Activated naive CD4-positive, alpha-beta T cell treated with anti-CD3 and anti-CD28 coated beads, Interleukin-2, amount 50 U/mL, for 24 hours (primary cell): Measurements from ENCODE around the gene RNF212.
A peak's percentile ranks its signal among the peaks of the same experiment; 100 is the strongest.
"Not testable (repeated sequence)": the region's sequence is repeated elsewhere in the genome, so short reads cannot be mapped to it uniquely, and the experiment has no call there.

ENCODE experiments used
- H3K27ac Mint-ChIP-seq: one replicate; pipeline ENCODE4 v1.8.0; 2021; ENCODE audit warnings: mild to moderate bottlenecking, mixed read lengths
- H3K27me3 Mint-ChIP-seq: one replicate; pipeline ENCODE4 v1.8.0; 2021; ENCODE audit warnings: mixed read lengths
- H3K36me3 Mint-ChIP-seq: one replicate; pipeline ENCODE4 v1.8.0; 2021; ENCODE audit warnings: mixed read lengths
- H3K4me1 Mint-ChIP-seq: one replicate; pipeline ENCODE4 v1.8.0; 2021; ENCODE audit warnings: mixed read lengths
- H3K4me3 Mint-ChIP-seq: one replicate; pipeline ENCODE4 v1.8.0; 2021; ENCODE audit warnings: mild to moderate bottlenecking, mixed read lengths
- H3K9me3 Mint-ChIP-seq: one replicate; pipeline ENCODE4 v1.8.0; 2021; ENCODE audit warnings: mixed read lengths

The RNF212 gene

GRCh38 chr4:1069394-1069793 lies 44.0 kb downstream of the RNF212 start:
- Mint-ChIP-seq H3K36me3 (no peaks in the 10 kb centered on the region), H3K4me1 (peaks cover 14% of the 10 kb centered on the region), H3K9me3 (peaks cover 4% of the 10 kb centered on the region), H3K27me3 (peaks cover 8% of the 10 kb centered on the region), H3K27ac (no peak overlapping the region), H3K4me3 (no peak overlapping the region)

DNA sequence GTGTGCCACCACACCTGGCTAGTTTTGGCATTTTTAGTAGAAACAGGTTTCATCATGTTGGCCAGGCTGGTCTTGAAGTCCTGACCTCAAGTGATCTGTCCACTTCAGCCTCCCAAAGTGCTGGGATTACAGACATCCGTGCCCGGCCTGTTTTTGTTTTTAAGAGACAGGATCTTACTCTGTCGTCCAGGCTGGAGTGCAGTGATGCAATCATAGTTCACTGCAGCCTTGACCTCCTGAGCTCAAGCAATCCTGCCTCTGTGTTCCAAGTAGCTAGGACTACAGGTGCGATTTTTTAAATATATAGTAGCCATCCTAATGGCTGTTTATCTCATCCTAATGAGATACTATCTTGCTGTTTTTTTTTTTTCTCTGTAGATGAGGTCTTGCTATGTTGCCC lies 47.6 kb downstream of the RNF212 start:
- H3K27me3 Mint-ChIP-seq = peaks cover 8% of the 10 kb centered on the region
- H3K4me1 Mint-ChIP-seq = peaks cover 13% of the 10 kb centered on the region
- no peak overlapping the region for H3K27ac Mint-ChIP-seq
- peaks cover 10% of the 10 kb centered on the region for H3K9me3 Mint-ChIP-seq
- H3K36me3 Mint-ChIP-seq = peaks cover 3% of the 10 kb centered on the region
- H3K4me3 Mint-ChIP-seq = no peak overlapping the region

DNA sequence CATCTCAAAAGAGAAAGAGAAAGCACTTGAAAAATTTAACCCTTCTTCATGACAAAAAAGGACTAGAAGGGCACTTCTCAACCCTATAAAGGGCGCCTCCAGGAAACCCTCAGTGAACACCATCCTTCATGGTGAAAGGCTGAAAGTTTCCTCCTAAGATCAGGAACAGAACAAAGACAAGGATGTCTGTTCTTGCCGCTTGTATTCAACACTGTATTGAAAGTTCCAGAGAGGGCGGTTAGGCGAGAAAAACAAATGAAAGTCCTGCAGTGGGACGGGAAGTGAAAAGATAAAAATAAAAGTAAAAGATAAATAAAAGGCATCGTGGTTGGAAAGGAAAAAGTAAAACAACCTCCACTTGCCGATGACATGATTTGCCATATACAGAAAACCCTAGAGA lies 50.9 kb downstream of the RNF212 start:
- Mint-ChIP-seq H3K4me1 (peaks cover 13% of the 10 kb centered on the region), H3K27me3 (peaks cover 3% of the 10 kb centered on the region), H3K27ac (no peak overlapping the region), H3K4me3 (peak overlapping the region; percentile 60), H3K9me3 (peaks cover 10% of the 10 kb centered on the region), H3K36me3 (peaks cover 3% of the 10 kb centered on the region)

DNA sequence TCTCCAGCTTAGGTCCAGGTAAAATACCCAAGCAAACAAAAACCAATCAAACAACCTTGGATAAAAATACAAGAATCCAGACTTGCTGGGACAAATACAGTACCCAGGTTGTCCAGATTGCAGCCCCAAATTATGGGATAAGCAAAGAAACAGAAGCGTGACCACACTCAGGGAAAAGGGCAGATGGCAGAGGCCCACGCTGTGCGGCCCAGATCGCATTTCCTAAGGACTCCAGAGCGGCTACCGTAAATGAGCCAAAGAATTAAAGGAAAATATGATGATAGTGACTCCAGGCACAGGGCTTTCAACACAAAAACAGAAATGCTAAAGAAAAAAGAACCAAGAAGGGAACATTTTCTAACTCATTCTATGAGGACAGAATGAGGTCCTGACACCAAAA lies 51.6 kb downstream of the RNF212 start:
- H3K27me3 Mint-ChIP-seq = no peaks in the 10 kb centered on the region

DNA sequence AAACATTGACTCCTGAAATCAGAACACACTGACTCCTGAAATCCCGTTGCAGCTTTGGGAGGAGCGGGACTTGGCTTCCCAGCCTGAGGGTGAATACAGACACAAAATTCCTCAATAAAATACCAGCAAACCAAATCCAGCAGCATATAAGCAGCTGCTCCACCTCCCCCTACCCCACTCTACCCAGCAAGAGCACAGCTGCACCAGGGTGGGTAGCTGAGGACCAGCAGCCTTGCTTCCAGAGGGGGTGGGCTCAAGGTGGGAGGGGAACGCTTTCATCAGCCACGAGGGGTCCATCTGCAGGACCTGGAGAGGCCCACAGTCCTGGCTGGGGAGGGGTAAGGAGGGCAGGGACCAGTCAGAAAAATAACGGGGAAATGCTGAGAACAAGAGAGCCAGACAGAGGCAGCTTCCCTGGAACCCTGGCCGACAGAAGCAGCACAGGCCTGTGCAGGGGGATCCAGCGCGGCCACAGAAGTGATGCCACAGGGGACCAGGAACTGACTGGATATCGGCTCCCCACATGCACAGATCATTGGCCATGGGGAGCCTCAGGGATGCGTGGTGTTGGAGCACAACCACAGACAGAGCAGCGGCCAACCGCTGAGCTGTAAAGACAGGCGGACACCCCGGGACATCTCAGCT lies 52.2 kb downstream of the RNF212 start:
- Mint-ChIP-seq H3K9me3 (peaks cover 10% of the 10 kb centered on the region), H3K36me3 (peaks cover 3% of the 10 kb centered on the region), H3K27me3 (no peaks in the 10 kb centered on the region), H3K27ac (no peak overlapping the region), H3K4me1 (peaks cover 17% of the 10 kb centered on the region), H3K4me3 (no peak overlapping the region)

More for the DNA sequence above, 51.6 kb downstream of the RNF212 start:
- Mint-ChIP-seq H3K36me3 (peaks cover 3% of the 10 kb centered on the region), H3K9me3 (peaks cover 10% of the 10 kb centered on the region), H3K4me3 (peak overlapping the region; percentile 60), H3K4me1 (peaks cover 13% of the 10 kb centered on the region), H3K27ac (no peak overlapping the region)

DNA sequence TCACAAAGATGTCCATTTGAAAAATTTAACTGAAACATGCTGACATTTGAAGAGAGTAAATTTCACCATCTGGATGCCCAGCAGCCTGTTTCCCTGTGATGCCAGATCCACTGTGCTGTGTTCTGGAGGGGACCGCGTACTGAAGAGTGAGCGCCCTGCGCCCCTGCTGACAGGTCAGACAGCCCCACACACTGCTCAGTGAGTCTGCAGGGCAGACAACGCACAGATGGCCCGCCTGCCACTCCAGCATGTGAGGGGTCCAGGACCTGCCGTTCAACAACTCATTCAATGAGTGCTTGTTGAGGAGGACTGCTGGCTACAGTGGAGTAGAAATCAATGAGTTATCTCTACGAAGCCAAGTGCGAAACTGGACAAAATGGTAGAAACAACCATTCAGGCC lies 52.7 kb downstream of the RNF212 start:
- H3K4me1 Mint-ChIP-seq = peaks cover 22% of the 10 kb centered on the region
- no peak overlapping the region for H3K4me3 Mint-ChIP-seq
- peaks cover 10% of the 10 kb centered on the region for H3K9me3 Mint-ChIP-seq
- no peaks in the 10 kb centered on the region for H3K27me3 Mint-ChIP-seq
- no peak overlapping the region for H3K27ac Mint-ChIP-seq
- peaks cover 3% of the 10 kb centered on the region for H3K36me3 Mint-ChIP-seq

- peaks cover 3% of the 10 kb centered on the region for H3K36me3 Mint-ChIP-seq
- no peak overlapping the region for H3K27ac Mint-ChIP-seq
- H3K27me3 Mint-ChIP-seq = no peaks in the 10 kb centered on the region
- H3K9me3 Mint-ChIP-seq = peaks cover 10% of the 10 kb centered on the region
- H3K4me1 Mint-ChIP-seq = peaks cover 25% of the 10 kb centered on the region
- H3K4me3 Mint-ChIP-seq = no peak overlapping the region
Measured at GRCh38 chr4:1060121-1060520, 53.2 kb downstream of the RNF212 start.

- no peak overlapping the region for H3K27ac Mint-ChIP-seq
- no peak overlapping the region for H3K4me3 Mint-ChIP-seq
- H3K4me1 Mint-ChIP-seq = peaks cover 25% of the 10 kb centered on the region
- H3K36me3 Mint-ChIP-seq = peaks cover 3% of the 10 kb centered on the region
- H3K9me3 Mint-ChIP-seq = peaks cover 6% of the 10 kb centered on the region
- no peaks in the 10 kb centered on the region for H3K27me3 Mint-ChIP-seq
Measured at GRCh38 chr4:1058997-1059665, 54.2 kb downstream of the RNF212 start.

- Mint-ChIP-seq H3K9me3 (peaks cover 6% of the 10 kb centered on the region), H3K4me3 (no peak overlapping the region), H3K27ac (no peak overlapping the region), H3K4me1 (peaks cover 25% of the 10 kb centered on the region), H3K36me3 (peaks cover 3% of the 10 kb centered on the region), H3K27me3 (no peaks in the 10 kb centered on the region)
Measured at GRCh38 chr4:1058198-1058996, 55.0 kb downstream of the RNF212 start.

GRCh38 chr4:1057403-1057745 lies 56.0 kb downstream of the RNF212 start:
- Mint-ChIP-seq H3K4me3 (no peak overlapping the region), H3K27ac (no peak overlapping the region), H3K27me3 (no peaks in the 10 kb centered on the region), H3K4me1 (peaks cover 18% of the 10 kb centered on the region), H3K9me3 (no peaks in the 10 kb centered on the region), H3K36me3 (no peaks in the 10 kb centered on the region)

DNA sequence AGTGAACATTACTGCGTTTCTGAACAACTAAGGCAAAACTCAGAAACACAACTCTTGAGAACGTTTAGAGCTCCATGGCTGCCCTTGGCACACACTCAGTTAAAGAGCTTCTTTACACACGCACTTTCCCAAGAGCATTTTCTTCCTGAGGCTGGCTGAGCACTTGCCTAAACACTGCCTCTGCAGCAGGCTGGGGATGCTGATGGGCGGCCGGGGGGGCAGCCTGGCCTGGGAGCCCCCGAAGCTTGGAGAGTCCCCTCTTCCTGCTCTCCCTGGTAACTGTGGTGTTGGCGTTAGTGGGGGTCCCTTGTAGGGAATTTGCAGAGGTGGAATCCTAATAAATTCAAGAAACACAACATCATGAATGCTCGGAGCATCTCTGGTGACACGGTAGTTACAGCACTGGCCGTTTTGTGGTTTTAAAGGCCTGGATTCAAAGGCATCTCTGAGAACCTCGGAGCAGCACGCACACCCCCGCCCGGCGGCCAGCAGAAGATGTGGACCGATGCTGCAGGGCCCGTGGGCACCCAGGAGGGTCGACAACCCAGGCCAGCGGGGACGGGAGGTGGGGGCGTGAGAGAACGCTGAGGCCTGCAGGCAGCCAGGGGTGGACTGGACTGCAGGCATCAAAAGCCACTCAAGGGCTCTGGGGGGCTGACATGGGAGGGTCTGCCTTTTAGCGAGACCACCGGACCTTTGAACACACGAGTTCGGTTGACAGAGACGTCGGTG lies 56.5 kb downstream of the RNF212 start:
- no peak overlapping the region for H3K27ac Mint-ChIP-seq
- H3K36me3 Mint-ChIP-seq = no peaks in the 10 kb centered on the region
- H3K27me3 Mint-ChIP-seq = no peaks in the 10 kb centered on the region
- H3K4me1 Mint-ChIP-seq = peaks cover 13% of the 10 kb centered on the region
- no peak overlapping the region for H3K4me3 Mint-ChIP-seq
- no peaks in the 10 kb centered on the region for H3K9me3 Mint-ChIP-seq

- Mint-ChIP-seq H3K27ac (peak overlapping the region; percentile 71), H3K36me3 (no peaks in the 10 kb centered on the region), H3K4me1 (peaks cover 11% of the 10 kb centered on the region), H3K4me3 (peak overlapping the region; percentile 75), H3K9me3 (no peaks in the 10 kb centered on the region), H3K27me3 (no peaks in the 10 kb centered on the region)
Measured at GRCh38 chr4:1055721-1056590, 57.4 kb downstream of the RNF212 start.

GRCh38 chr4:1055243-1055701 lies 58.1 kb downstream of the RNF212 start:
- peak overlapping the region; percentile 75 for H3K4me3 Mint-ChIP-seq
- H3K9me3 Mint-ChIP-seq, H3K36me3 Mint-ChIP-seq, H3K27me3 Mint-ChIP-seq: not testable (repeated sequence)
- H3K27ac Mint-ChIP-seq = peak overlapping the region; percentile 65
- H3K4me1 Mint-ChIP-seq = peaks cover 11% of the 10 kb centered on the region

DNA sequence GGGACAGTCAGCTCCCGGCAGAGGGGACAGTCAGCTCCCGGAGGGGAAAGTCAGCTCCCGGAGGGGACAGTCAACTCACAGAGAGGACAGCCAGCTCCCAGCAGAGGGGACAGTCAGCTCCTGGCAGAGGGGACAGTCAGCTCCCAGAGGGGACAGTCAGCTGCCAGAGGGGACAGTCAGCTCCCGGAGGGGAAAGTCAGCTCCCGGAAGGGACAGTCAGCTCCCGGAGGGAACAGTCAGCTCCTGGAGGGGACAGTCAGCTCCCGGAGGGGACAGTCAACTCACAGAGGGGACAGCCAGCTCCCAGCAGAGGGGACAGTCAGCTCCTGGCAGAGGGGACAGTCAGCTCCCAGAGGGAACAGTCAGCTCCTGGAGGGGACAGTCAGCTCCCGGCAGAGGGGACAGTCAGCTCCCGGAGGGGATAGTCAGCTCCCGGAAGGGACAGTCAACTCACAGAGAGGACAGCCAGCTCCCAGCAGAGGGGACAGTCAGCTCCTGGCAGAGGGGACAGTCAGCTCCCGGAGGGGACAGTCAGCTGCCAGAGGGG lies 58.6 kb downstream of the RNF212 start:
- not testable (repeated sequence) for H3K36me3 Mint-ChIP-seq, H3K27ac Mint-ChIP-seq, H3K27me3 Mint-ChIP-seq, H3K4me3 Mint-ChIP-seq, H3K9me3 Mint-ChIP-seq
- H3K4me1 Mint-ChIP-seq = peaks cover 11% of the 10 kb centered on the region
